Measurements from ENCODE around the gene TNFAIP3.

DNA sequence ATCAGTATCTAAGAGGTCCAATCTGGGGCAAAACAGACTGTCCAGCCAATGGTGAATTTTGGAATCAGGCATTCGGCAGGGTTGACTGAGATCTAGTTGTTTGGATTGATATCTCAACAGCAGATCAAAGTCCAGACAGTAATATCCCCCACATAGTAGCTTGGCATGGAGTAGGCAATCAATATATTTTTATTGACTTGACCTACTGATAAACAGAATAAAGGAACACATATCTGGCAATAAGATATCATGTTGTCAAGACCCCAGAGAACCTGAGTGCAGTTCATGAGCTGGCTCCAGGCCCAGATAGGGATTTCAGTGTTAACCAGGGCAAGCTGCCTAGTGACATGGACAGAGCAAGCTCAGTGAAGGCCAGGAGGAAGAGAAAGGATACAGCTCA lies 34.4 kb downstream of the TNFAIP3 start:
- TF ChIP-seq CTCF (IDR thresholded peaks at IDR 0.05; ENCODE audit: poor library complexity): no peak
- TF ChIP-seq EZH2phosphoT487 (IDR thresholded peaks at IDR 0.05; ENCODE audit: low read depth, severe bottlenecking, unreplicated experiment): no peak
- no peak for TF ChIP-seq EZH2 (IDR thresholded peaks at IDR 0.05; ENCODE audit: borderline replicate concordance)

Measured in hepatocyte (in vitro differentiated cells).